ENCODE results near the gene HS3ST3A1. TPM values are rescaled to one million over a fixed set of nuclear protein-coding genes. Genes with fewer than 3 reads are reported as not detected.

HS3ST3A1 gene
- total and polyA plus RNA-seq, 2 of the 4 experiments (the other 2 are of a cell fraction): 8.8 to 9.0 TPM

DNA sequence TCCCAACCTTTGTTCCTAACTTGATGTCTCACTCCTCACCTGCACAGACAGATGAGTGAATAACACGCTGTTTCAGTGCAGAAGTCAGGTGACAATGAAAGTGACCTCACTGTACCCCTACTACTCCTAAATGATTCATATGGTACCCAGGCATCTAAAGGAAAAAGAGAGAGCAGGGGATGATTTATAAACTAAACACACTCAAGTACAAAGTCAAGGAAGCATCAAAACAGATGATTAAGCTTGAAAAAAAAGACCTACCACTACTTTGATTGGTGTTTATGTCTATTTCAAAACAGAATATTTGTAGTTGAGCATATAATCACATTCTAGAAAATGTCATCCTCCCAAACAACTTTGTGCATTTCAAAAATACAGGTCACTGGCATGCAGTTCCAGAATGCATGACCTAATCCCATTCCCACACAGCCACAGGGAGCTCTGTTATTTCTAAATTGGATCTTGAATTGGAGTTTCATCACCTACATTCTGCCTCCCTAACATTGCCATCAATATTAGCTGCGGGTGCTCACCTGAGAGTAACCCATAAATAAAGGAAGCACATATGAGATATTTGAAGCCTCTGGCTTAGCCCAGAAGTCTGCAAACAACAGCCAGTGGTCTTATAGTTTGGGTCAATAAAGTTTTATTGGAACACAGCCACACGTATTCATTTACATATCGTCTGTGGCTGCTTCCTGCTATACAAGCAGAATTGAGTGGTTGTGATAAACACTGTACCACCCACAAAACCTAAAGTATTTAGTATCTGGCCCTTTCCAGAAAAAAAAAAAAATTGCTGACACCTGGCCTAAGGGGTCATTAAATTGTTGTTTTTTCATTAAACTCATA, 14.0 kb downstream of the HS3ST3A1 start:
- H4K20me1 ChIP-seq (ENCODE audit: insufficient read depth, low read length): no peaks in the 10 kb centered on the region
- peaks cover 14 to 53% of the 10 kb centered on the region in 2 experiments for H3K79me1 ChIP-seq (ENCODE audit: low read depth in 1 of 2, low read length in 2 of 2)
- no peaks in the 10 kb centered on the region for H3K9me3 ChIP-seq (ENCODE audit: control insufficient read depth, insufficient read depth, low read length)
- H4K5ac ChIP-seq (ENCODE audit: low read depth, low read length): peak overlapping the region; percentile 53; the same call in 1 of the 2 replicates
- peak overlapping the region; percentile 30 to 41; a peak in 3 of 4 replicates for H4K8ac ChIP-seq (ENCODE audit: low read depth in 2 of 2, low read length in 2 of 2)
- H3K4me2 ChIP-seq (ENCODE audit: low read depth, low read length): no peak overlapping the region
- peak overlapping the region; percentile 82 for H2AK5ac ChIP-seq (ENCODE audit: low read depth, low read length)
- peak overlapping the region; percentile 83 for H2BK5ac ChIP-seq (ENCODE audit: low read depth, low read length, poor library complexity, severe bottlenecking)
- DNase-seq: peak; percentile 55
- no peak overlapping the region for H3K27ac ChIP-seq (ENCODE audit: insufficient read depth, low read length)
- no peaks in the 10 kb centered on the region for H3K36me3 ChIP-seq (ENCODE audit: control insufficient read depth, insufficient read depth, low read length)
- peak overlapping the region; percentile 79 for H2BK120ac ChIP-seq (ENCODE audit: low read depth, low read length)
- no peak overlapping the region for H3K9ac ChIP-seq (ENCODE audit: low read depth, low read length)
- POLR2A ChIA-PET (ENCODE audit: unreplicated experiment): interaction anchor here (0.6 kb wide), 1 partner anchor 636 kb away, joined by 6 read pairs; no protein-coding TSS in a partner anchor
- peak overlapping the region; percentile 42 for H3K14ac ChIP-seq (replicated peaks; ENCODE audit: low read depth, low read length)
- no TSS peak for BruUV-seq (replicated peaks)
- peak; percentile 9; the same call in 1 of the 2 replicates for ATAC-seq (ENCODE audit: low read depth)
- H3K4me1 ChIP-seq (ENCODE audit: control insufficient read depth, insufficient read depth, low read length): peaks cover 17% of the 10 kb centered on the region
- no CpG with 5 or more reads among the region's 4 CpGs for WGBS, 2 experiments (ENCODE audit: extremely low coverage in 2 of 2, insufficient read length in 1 of 2)
- H2BK15ac ChIP-seq (ENCODE audit: low read depth, low read length): peak overlapping the region; percentile 72; the same call in 2 of the 3 replicates
- H3K9me1 ChIP-seq (ENCODE audit: insufficient read depth, low read length): peaks cover 7% of the 10 kb centered on the region; the same call in 1 of the 2 replicates
- peak overlapping the region; percentile 81 for H4K91ac ChIP-seq (ENCODE audit: insufficient read depth, low read depth, low read length)
- intact Hi-C loops (cut with micrococcal nuclease): no loop called here
- in situ Hi-C loops (cut with MboI; ENCODE audit: low sequenced_read_pairs): no loop called here
- H3K23ac ChIP-seq (ENCODE audit: low read depth, low read length): peak overlapping the region; percentile 52
- H3K18ac ChIP-seq (ENCODE audit: low read depth, low read length): peak overlapping the region; percentile 76; the same call in 1 of the 2 replicates
- 0 out of 2 replicates have a peak overlapping the region, but pooled peaks have one; percentile 0 for H3K56ac ChIP-seq (ENCODE audit: extremely low read depth, insufficient read depth, low read length)
- CTCF ChIA-PET: no interaction called here
- no peaks in the 10 kb centered on the region for H3K27me3 ChIP-seq (ENCODE audit: control insufficient read depth, insufficient read depth, low read length)
- H3K4me3 ChIP-seq (ENCODE audit: insufficient read depth, low read depth, low read length): no peak overlapping the region
- TF ChIP-seq MAZ (IDR thresholded peaks at IDR 0.05; ENCODE audit: borderline replicate concordance, low read depth, low read length): no peak
- no peak overlapping the region for H2AFZ ChIP-seq (replicated peaks; ENCODE audit: low read length, poor library complexity)
- H2BK20ac ChIP-seq (ENCODE audit: low read depth, low read length): peak overlapping the region; percentile 70
- H3K4ac ChIP-seq (ENCODE audit: low read depth, low read length): peak overlapping the region; percentile 78
- dilution Hi-C loops (cut with HindIII; ENCODE audit: low sequenced_read_pairs, unreplicated experiment): no loop called here
- no peak overlapping the region for H2AK9ac ChIP-seq (replicated peaks; ENCODE audit: low read depth, low read length, poor library complexity)
